GM21737 (cell line): ENCODE data around the gene NTMT1.
A peak's percentile ranks its signal among the peaks of the same experiment; 100 is the strongest.
"Not testable (repeated sequence)": the region's sequence is repeated elsewhere in the genome, so short reads cannot be mapped to it uniquely, and the experiment has no call there.

ENCODE experiments used
- ATAC-seq: cut with Tn5 transposase; IDR thresholded peaks from one replicate; pipeline ENCODE4 v1.9.1; 2021; ENCODE audit warnings: mild to moderate bottlenecking, moderate library complexity; ENCODE audit not compliant: unreplicated experiment

Gene NTMT1

GRCh38 chr9:129635099-129636065 is 9.4 kb downstream of the NTMT1 start:
- no peak for ATAC-seq

GRCh38 chr9:129636343-129636742 is 10.4 kb downstream of the NTMT1 start:
- ATAC-seq: not testable (repeated sequence)

- ATAC-seq: no peak
These were observed 11.1 kb downstream of the NTMT1 start for GRCh38 chr9:129637102-129637501.

GRCh38 chr9:129637673-129638439 is 11.9 kb downstream of the NTMT1 start:
- no peak for ATAC-seq

- no peak for ATAC-seq
These were observed 13.2 kb downstream of the NTMT1 start for GRCh38 chr9:129639034-129639630.

- ATAC-seq: no peak
These were observed 13.8 kb downstream of the NTMT1 start for GRCh38 chr9:129639756-129640085.

GRCh38 chr9:129640086-129640870 is 14.3 kb downstream of the NTMT1 start:
- no peak for ATAC-seq

- ATAC-seq: peak; percentile 7
These were observed 15.1 kb downstream of the NTMT1 start for GRCh38 chr9:129640871-129641749.

GRCh38 chr9:129641750-129642585 is 16.0 kb downstream of the NTMT1 start, which contains the start of gene ASB6:
Gene ASB6 (minus strand): TSS chr9:129642151. CDS start chr9:129641999, 152 bp downstream.
- ATAC-seq: peak; percentile 84

GRCh38 chr9:129643706-129644105 is 17.7 kb downstream of the NTMT1 start:
- ATAC-seq: no peak

GRCh38 chr9:129644365-129644764 is 18.4 kb downstream of the NTMT1 start:
- no peak for ATAC-seq

GRCh38 chr9:129644902-129645301 is 18.9 kb downstream of the NTMT1 start:
- ATAC-seq: no peak

GRCh38 chr9:129646252-129646651 is 20.3 kb downstream of the NTMT1 start:
- no peak for ATAC-seq

GRCh38 chr9:129646654-129647053 is 20.7 kb downstream of the NTMT1 start:
- no peak for ATAC-seq

GRCh38 chr9:129647635-129648034 is 21.7 kb downstream of the NTMT1 start:
- no peak for ATAC-seq

- ATAC-seq: no peak
These were observed 22.3 kb downstream of the NTMT1 start for GRCh38 chr9:129648092-129648763.

- ATAC-seq: no peak
These were observed 22.8 kb downstream of the NTMT1 start for GRCh38 chr9:129648764-129649115.
